Endothelial cell of umbilical vein (primary cell): ENCODE data around the gene CEP164. TPM values are rescaled to one million over a fixed set of nuclear protein-coding genes. Genes with fewer than 3 reads are reported as not detected.

ENCODE experiments used
- polyA plus RNA-seq, 4 experiments: library from polyadenylated mRNA; depleted of rRNA in 3 of 4; stranded (reverse) in 3 of 4; unstranded in 1 of 4; fragments of >200 nt; gene quantifications; 2 replicates each; pipeline versions ENCODE4 v1.2.1 to v1.2.3, GENCODE V29; 2011 to 2012; ENCODE audit warnings: missing spikeins in 1 of 4
- total RNA-seq: library from RNA; stranded (reverse); gene quantifications from 2 replicates; pipeline ENCODE4 v1.2.3, GENCODE V29; 2021

The CEP164 gene
- total and polyA plus RNA-seq, 2 donors (not counting 3 experiments of a cell fraction or from before 2014, with no cell fraction given), result 22.7 to 48.4 TPM

Other genes with a start within 250 kb of the CEP164 start
- 20.6 and 21.3 TPM in 2 replicates for gene SIK3, start 229.4 kb upstream of the CEP164 start, total RNA-seq
- 9.0 and 10.3 TPM in 2 replicates for gene SIK3, start 229.4 kb upstream of the CEP164 start, polyA plus RNA-seq
- gene PAFAH1B2, start 183.6 kb upstream of the CEP164 start, total RNA-seq, result 128 and 130 TPM in 2 replicates
- gene PAFAH1B2, start 183.6 kb upstream of the CEP164 start, polyA plus RNA-seq, result 29.1 and 34.2 TPM in 2 replicates
- 26.0 and 28.7 TPM in 2 replicates for gene SIDT2, start 149.1 kb upstream of the CEP164 start, total RNA-seq
- gene SIDT2, start 149.1 kb upstream of the CEP164 start, polyA plus RNA-seq, result 34.5 and 37.5 TPM in 2 replicates
- gene TAGLN, start 128.5 kb upstream of the CEP164 start, total RNA-seq, result 17.9 and 20.8 TPM in 2 replicates
- 113 and 159 TPM in 2 replicates for gene TAGLN, start 128.5 kb upstream of the CEP164 start, polyA plus RNA-seq
- 68.0 and 72.7 TPM in 2 replicates for gene PCSK7, start 95.8 kb upstream of the CEP164 start, total RNA-seq
- 40.8 and 43.2 TPM in 2 replicates for gene PCSK7, start 95.8 kb upstream of the CEP164 start, polyA plus RNA-seq
- gene RNF214, start 95.2 kb upstream of the CEP164 start, total RNA-seq, result 26.1 and 28.2 TPM in 2 replicates
- gene RNF214, start 95.2 kb upstream of the CEP164 start, polyA plus RNA-seq, result 24.3 and 26.1 TPM in 2 replicates
- gene BACE1-AS, start 36.5 kb upstream of the CEP164 start, total RNA-seq, result 6.1 and 7.6 TPM in 2 replicates
- gene BACE1-AS, start 36.5 kb upstream of the CEP164 start, polyA plus RNA-seq, result 8.1 and 9.3 TPM in 2 replicates
- gene BACE1, start 11.6 kb upstream of the CEP164 start, total RNA-seq, result 28.8 and 29.3 TPM in 2 replicates
- 28.4 and 29.6 TPM in 2 replicates for gene BACE1, start 11.6 kb upstream of the CEP164 start, polyA plus RNA-seq